CD4-positive, alpha-beta T cell treated with Interleukin-6 for 4 hours (primary cell): ENCODE measurements around the gene SERP2.
A peak's percentile ranks its signal among the peaks of the same experiment; 100 is the strongest.

Experiments
- DNase-seq: peaks from one replicate; pipeline ENCODE4 v3.0.0-alpha.2; 2020; ENCODE audit warnings: mixed read lengths

The SERP2 gene

DNA sequence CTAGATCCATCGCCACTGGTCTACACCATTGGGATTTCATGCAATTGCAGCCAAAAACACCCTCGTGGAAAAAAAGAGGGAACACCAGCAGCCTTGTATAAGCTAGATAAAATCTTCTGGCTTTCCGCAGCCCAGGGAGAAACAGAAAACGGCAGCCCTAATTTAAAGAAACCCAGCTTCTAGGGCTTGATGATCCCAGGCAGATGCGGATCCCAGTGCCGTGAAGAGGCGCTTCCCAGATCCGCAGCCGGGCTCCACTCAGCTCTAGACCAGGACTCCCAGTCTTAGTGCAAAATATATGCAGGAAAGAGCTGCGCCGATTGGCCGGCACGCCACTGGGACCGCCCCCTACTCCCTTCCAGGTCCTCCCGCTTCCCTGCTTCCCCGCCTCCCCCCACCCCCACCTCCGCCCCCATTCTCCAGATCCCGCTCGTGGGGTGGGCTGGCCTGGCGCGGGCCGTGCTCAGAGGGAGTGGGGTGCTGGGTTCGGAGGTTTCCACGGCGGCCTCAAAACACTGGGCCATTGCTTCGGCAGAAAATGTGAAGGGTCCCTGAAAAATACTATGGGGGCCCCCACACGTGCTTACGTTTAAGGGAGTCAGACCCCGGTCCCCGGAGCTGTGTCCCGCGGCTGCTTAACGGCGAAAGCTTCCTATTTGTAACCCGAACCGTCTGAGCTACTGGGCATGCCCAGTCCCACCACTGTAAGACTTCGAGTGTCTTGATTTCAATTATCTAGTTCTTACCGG lies 63.1 kb downstream of the SERP2 start:
- DNase-seq, result peak; percentile 50

DNA sequence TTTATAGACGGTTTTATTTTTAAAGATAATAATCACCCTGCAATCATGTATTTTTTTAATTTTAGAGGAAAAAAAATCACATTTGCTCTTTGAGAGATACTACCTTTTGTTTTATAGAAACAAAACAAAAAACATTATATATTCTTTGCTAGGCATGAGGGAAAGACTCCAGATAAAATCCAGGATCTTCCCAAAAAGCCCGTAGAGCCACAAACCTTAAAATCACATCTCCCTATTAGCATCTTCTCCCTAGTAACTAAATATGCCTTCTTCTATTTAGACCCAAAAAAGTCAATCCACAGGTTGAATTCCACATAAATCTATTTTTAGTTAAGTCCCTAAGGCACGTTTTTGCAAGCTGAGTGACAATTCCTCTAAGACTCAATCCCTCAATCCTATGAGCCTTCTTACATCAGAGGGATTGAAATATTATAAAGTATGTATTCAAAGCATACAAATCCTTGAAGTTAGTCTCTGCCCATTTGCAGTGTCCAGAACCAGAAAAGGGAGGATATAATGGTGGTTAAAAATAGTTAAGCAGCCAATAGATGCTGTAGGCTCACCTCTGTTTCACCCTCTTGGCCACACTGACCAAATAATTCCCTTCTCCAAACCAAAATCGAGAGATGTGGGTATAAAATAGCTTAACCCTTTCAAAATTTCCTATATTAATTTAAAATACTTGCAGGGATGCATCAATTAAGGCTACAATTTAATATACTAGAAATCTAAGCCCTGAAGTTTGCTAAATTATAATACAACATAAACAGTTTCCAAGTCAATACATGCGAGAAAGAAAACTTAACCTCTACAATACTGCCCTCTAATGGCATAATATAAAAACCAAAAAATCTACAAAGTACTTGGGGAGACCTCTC lies 64.0 kb downstream of the SERP2 start:
- DNase-seq, result no peak

DNA sequence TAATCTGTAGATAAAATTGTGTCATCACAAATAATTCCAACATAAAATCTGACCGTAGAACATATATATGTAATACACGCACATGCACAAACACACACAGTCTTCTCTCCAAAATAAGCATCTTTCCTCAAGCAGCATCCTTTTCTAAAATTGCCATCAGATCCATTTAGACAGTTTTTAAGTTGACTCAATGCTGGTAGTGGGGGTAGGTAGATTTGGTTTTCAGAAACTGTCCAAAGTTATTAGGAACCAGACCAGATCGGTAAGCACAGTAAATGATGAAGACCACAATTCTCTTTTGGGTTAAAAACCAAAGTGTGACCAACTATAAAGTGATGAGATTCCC lies 64.6 kb downstream of the SERP2 start:
- DNase-seq, result no peak

DNA sequence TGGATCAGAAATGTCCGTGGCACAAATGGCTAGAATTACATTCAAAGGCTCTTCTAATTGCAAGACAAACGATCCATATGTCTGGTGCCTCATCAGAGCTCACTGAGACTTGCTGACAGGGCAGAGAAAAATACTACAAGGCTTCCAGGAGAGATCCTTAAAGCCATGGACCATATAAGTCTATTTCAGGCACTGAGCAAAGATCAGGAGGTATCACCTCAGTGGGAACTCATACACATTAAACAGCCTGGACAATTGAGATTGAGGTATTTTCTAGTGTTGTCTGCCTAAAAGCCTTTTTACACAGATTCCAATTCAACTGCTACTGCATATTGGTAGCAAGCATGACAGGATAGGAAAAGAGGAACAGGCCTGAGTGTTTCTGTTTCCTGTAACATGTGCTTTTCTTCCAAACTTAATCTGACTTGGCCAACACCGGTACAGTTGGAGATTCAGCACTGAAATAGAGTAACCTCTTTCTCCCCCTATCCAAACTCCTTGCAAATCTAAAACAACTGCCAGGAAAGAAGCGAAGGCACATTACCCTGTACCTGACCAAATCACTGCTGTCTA lies 65.9 kb downstream of the SERP2 start:
- no peak for DNase-seq

DNA sequence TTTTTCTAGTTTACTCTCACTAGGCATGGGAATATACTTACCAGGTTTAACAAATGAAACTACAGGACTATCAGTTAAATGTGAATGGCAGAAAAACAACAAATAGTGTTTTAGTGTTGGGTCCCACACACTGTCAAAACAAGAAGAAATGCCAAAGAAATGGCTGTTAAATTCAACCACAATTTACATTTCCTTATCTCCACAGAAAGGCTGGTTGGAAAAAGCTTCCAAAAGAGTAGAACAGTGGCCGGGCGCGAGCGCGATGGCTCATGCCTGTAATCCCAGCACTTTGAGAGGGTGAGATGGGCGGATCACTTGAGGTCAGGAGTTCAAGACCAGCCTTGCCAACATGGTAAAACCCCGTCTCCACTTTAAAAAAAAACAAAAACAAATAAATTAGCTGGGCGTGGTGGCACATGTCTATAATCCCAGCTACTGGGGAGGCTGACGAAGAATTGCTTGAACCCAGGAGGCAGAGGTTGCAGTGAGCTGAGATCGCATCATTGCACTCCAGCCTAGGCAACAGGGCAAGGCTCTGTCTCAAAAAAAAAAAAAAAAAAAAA lies 66.5 kb downstream of the SERP2 start:
- DNase-seq, result no peak
